ENCODE data around the gene SPATA31D3.
"Not testable (repeated sequence)": the region's sequence is repeated elsewhere in the genome, so short reads cannot be mapped to it uniquely, and the experiment has no call there.

Gene SPATA31D3

GRCh38 chr9:81930147-81930546 is 13.2 kb upstream of the SPATA31D3 start:
- H3K9ac ChIP-seq (ENCODE audit: low read depth, low read length); H3K4me1 ChIP-seq (ENCODE audit: insufficient read depth, low read length); H3K4me3 ChIP-seq (ENCODE audit: low read length); H3K27ac ChIP-seq (ENCODE audit: low read length); H3K9me3 ChIP-seq (ENCODE audit: insufficient read depth, low read depth, low read length); H3K27me3 ChIP-seq (ENCODE audit: insufficient read depth, low read length); H3K36me3 ChIP-seq (ENCODE audit: insufficient read depth, low read depth, low read length): not testable (repeated sequence)

- not testable (repeated sequence) for H3K36me3 ChIP-seq (ENCODE audit: insufficient read depth, low read depth, low read length); H3K4me3 ChIP-seq (ENCODE audit: low read length); H3K27me3 ChIP-seq (ENCODE audit: insufficient read depth, low read length); H3K4me1 ChIP-seq (ENCODE audit: insufficient read depth, low read length); H3K27ac ChIP-seq (ENCODE audit: low read length); H3K9ac ChIP-seq (ENCODE audit: low read depth, low read length); H3K9me3 ChIP-seq (ENCODE audit: insufficient read depth, low read depth, low read length)
Observed at GRCh38 chr9:81933547-81933946, 9.8 kb upstream of the SPATA31D3 start.

- H3K4me1 ChIP-seq (ENCODE audit: insufficient read depth, low read length); H3K9ac ChIP-seq (ENCODE audit: low read depth, low read length); H3K4me3 ChIP-seq (ENCODE audit: low read length); H3K36me3 ChIP-seq (ENCODE audit: insufficient read depth, low read depth, low read length); H3K27ac ChIP-seq (ENCODE audit: low read length); H3K9me3 ChIP-seq (ENCODE audit: insufficient read depth, low read depth, low read length); H3K27me3 ChIP-seq (ENCODE audit: insufficient read depth, low read length): not testable (repeated sequence)
Observed at GRCh38 chr9:81948650-81949049, 5.3 kb downstream of the SPATA31D3 start.

- H3K4me3 ChIP-seq (ENCODE audit: low read length): no peak overlapping the region
Observed at GRCh38 chr9:81953096-81953495, 9.8 kb downstream of the SPATA31D3 start.

GRCh38 chr9:81955625-81956024 is 12.3 kb downstream of the SPATA31D3 start:
- H3K36me3 ChIP-seq (ENCODE audit: insufficient read depth, low read depth, low read length): no peaks in the 10 kb centered on the region
- no peak overlapping the region for H3K27ac ChIP-seq (ENCODE audit: low read length)

More at GRCh38 chr9:81953096-81953495, 9.8 kb downstream of the SPATA31D3 start:
- no peak overlapping the region for H3K27ac ChIP-seq (ENCODE audit: low read length)
- no peaks in the 10 kb centered on the region for H3K4me1 ChIP-seq (ENCODE audit: insufficient read depth, low read length)
- no peaks in the 10 kb centered on the region for H3K36me3 ChIP-seq (ENCODE audit: insufficient read depth, low read depth, low read length)
- H3K9me3 ChIP-seq (ENCODE audit: insufficient read depth, low read depth, low read length): peaks cover 27% of the 10 kb centered on the region
- no peaks in the 10 kb centered on the region for H3K27me3 ChIP-seq (ENCODE audit: insufficient read depth, low read length)
- no peak overlapping the region for H3K9ac ChIP-seq (ENCODE audit: low read depth, low read length)

GRCh38 chr9:81964218-81965171 is 21.2 kb downstream of the SPATA31D3 start:
- Histone ChIP-seq H3K4me3 (ENCODE audit: low read length) (no peak overlapping the region), H3K27ac (ENCODE audit: low read length) (no peak overlapping the region), H3K36me3 (ENCODE audit: insufficient read depth, low read depth, low read length) (no peaks in the 10 kb centered on the region), H3K9ac (ENCODE audit: low read depth, low read length) (no peak overlapping the region), H3K27me3 (ENCODE audit: insufficient read depth, low read length) (no peaks in the 10 kb centered on the region), H3K9me3 (ENCODE audit: insufficient read depth, low read depth, low read length) (no peaks in the 10 kb centered on the region), H3K4me1 (ENCODE audit: insufficient read depth, low read length) (no peaks in the 10 kb centered on the region)

More at GRCh38 chr9:81955625-81956024, 12.3 kb downstream of the SPATA31D3 start:
- Histone ChIP-seq H3K4me1 (ENCODE audit: insufficient read depth, low read length) (no peaks in the 10 kb centered on the region), H3K9me3 (ENCODE audit: insufficient read depth, low read depth, low read length) (peaks cover 27% of the 10 kb centered on the region), H3K4me3 (ENCODE audit: low read length) (no peak overlapping the region), H3K27me3 (ENCODE audit: insufficient read depth, low read length) (no peaks in the 10 kb centered on the region), H3K9ac (ENCODE audit: low read depth, low read length) (no peak overlapping the region)

GRCh38 chr9:81968026-81968425 is 24.7 kb downstream of the SPATA31D3 start:
- Histone ChIP-seq H3K4me3 (ENCODE audit: low read length) (no peak overlapping the region), H3K27me3 (ENCODE audit: insufficient read depth, low read length) (no peaks in the 10 kb centered on the region), H3K27ac (ENCODE audit: low read length) (no peak overlapping the region), H3K4me1 (ENCODE audit: insufficient read depth, low read length) (no peaks in the 10 kb centered on the region), H3K36me3 (ENCODE audit: insufficient read depth, low read depth, low read length) (no peaks in the 10 kb centered on the region), H3K9ac (ENCODE audit: low read depth, low read length) (no peak overlapping the region), H3K9me3 (ENCODE audit: insufficient read depth, low read depth, low read length) (no peaks in the 10 kb centered on the region)

GRCh38 chr9:81969971-81970370 is 26.7 kb downstream of the SPATA31D3 start:
- no peaks in the 10 kb centered on the region for H3K36me3 ChIP-seq (ENCODE audit: insufficient read depth, low read depth, low read length)
- no peaks in the 10 kb centered on the region for H3K9me3 ChIP-seq (ENCODE audit: insufficient read depth, low read depth, low read length)
- H3K9ac ChIP-seq (ENCODE audit: low read depth, low read length): no peak overlapping the region
- H3K27ac ChIP-seq (ENCODE audit: low read length): no peak overlapping the region
- H3K4me3 ChIP-seq (ENCODE audit: low read length): no peak overlapping the region
- H3K4me1 ChIP-seq (ENCODE audit: insufficient read depth, low read length): no peaks in the 10 kb centered on the region
- H3K27me3 ChIP-seq (ENCODE audit: insufficient read depth, low read length): no peaks in the 10 kb centered on the region

GRCh38 chr9:81971727-81972126 is 28.4 kb downstream of the SPATA31D3 start:
- no peak overlapping the region for H3K4me3 ChIP-seq (ENCODE audit: low read length)
- H3K4me1 ChIP-seq (ENCODE audit: insufficient read depth, low read length): no peaks in the 10 kb centered on the region
- no peaks in the 10 kb centered on the region for H3K27me3 ChIP-seq (ENCODE audit: insufficient read depth, low read length)
- H3K27ac ChIP-seq (ENCODE audit: low read length): no peak overlapping the region
- no peak overlapping the region for H3K9ac ChIP-seq (ENCODE audit: low read depth, low read length)
- H3K36me3 ChIP-seq (ENCODE audit: insufficient read depth, low read depth, low read length): no peaks in the 10 kb centered on the region
- H3K9me3 ChIP-seq (ENCODE audit: insufficient read depth, low read depth, low read length): no peaks in the 10 kb centered on the region

- no peaks in the 10 kb centered on the region for H3K4me1 ChIP-seq (ENCODE audit: insufficient read depth, low read length)
- H3K9ac ChIP-seq (ENCODE audit: low read depth, low read length): no peak overlapping the region
- H3K27me3 ChIP-seq (ENCODE audit: insufficient read depth, low read length): no peaks in the 10 kb centered on the region
- no peak overlapping the region for H3K4me3 ChIP-seq (ENCODE audit: low read length)
- H3K27ac ChIP-seq (ENCODE audit: low read length): no peak overlapping the region
- no peaks in the 10 kb centered on the region for H3K9me3 ChIP-seq (ENCODE audit: insufficient read depth, low read depth, low read length)
- no peaks in the 10 kb centered on the region for H3K36me3 ChIP-seq (ENCODE audit: insufficient read depth, low read depth, low read length)
Observed at GRCh38 chr9:81974764-81975163, 31.5 kb downstream of the SPATA31D3 start.

- Histone ChIP-seq H3K36me3 (ENCODE audit: insufficient read depth, low read depth, low read length) (no peaks in the 10 kb centered on the region), H3K27me3 (ENCODE audit: insufficient read depth, low read length) (no peaks in the 10 kb centered on the region), H3K4me3 (ENCODE audit: low read length) (no peak overlapping the region), H3K9ac (ENCODE audit: low read depth, low read length) (no peak overlapping the region), H3K4me1 (ENCODE audit: insufficient read depth, low read length) (no peaks in the 10 kb centered on the region), H3K27ac (ENCODE audit: low read length) (no peak overlapping the region), H3K9me3 (ENCODE audit: insufficient read depth, low read depth, low read length) (no peaks in the 10 kb centered on the region)
Observed at GRCh38 chr9:81976351-81976750, 33.1 kb downstream of the SPATA31D3 start.

- no peaks in the 10 kb centered on the region for H3K9me3 ChIP-seq (ENCODE audit: insufficient read depth, low read depth, low read length)
- H3K4me1 ChIP-seq (ENCODE audit: insufficient read depth, low read length): no peaks in the 10 kb centered on the region
- H3K9ac ChIP-seq (ENCODE audit: low read depth, low read length): no peak overlapping the region
- H3K4me3 ChIP-seq (ENCODE audit: low read length): no peak overlapping the region
- H3K27me3 ChIP-seq (ENCODE audit: insufficient read depth, low read length): no peaks in the 10 kb centered on the region
- no peak overlapping the region for H3K27ac ChIP-seq (ENCODE audit: low read length)
- H3K36me3 ChIP-seq (ENCODE audit: insufficient read depth, low read depth, low read length): no peaks in the 10 kb centered on the region
Observed at GRCh38 chr9:81979196-81979595, 35.9 kb downstream of the SPATA31D3 start.
